ENCODE data around the gene C11orf21. TPM values are rescaled to one million over a fixed set of nuclear protein-coding genes. Genes with fewer than 3 reads are reported as not detected.

C11orf21 gene
- total and polyA plus RNA-seq, 10 of the 15 experiments (the other 5 are each of a cell fraction or from before 2014, with no cell fraction given): 0.04 to 0.26 (median 0.11) TPM; not detected in 7

DNA sequence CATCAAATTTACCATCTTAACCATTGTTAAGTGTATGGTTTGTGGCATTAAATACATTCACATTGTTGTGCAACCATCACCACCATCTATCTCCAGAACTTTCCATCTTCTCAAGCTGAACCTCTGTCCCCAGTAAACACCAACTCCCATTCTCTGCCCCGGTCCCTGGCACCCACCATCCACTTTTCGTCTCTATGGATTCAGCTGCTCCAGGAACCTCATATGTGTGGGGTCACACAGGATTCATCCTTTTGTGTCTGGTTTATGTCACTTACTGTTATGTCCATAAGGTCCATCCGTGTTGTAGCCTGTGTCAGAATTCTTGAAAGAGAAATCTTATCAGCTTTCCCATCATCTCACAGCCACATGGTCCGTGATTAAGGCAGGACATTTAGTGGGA, 16.4 kb upstream of the C11orf21 start (continued):
- TF ChIP-seq, protein P1, sequence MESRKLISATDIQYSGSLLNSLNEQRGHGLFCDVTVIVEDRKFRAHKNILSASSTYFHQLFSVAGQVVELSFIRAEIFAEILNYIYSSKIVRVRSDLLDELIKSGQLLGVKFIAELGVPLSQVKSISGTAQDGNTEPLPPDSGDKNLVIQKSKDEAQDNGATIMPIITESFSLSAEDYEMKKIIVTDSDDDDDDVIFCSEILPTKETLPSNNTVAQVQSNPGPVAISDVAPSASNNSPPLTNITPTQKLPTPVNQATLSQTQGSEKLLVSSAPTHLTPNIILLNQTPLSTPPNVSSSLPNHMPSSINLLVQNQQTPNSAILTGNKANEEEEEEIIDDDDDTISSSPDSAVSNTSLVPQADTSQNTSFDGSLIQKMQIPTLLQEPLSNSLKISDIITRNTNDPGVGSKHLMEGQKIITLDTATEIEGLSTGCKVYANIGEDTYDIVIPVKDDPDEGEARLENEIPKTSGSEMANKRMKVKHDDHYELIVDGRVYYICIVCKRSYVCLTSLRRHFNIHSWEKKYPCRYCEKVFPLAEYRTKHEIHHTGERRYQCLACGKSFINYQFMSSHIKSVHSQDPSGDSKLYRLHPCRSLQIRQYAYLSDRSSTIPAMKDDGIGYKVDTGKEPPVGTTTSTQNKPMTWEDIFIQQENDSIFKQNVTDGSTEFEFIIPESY (IDR thresholded peaks at IDR 0.05): no peak

DNA sequence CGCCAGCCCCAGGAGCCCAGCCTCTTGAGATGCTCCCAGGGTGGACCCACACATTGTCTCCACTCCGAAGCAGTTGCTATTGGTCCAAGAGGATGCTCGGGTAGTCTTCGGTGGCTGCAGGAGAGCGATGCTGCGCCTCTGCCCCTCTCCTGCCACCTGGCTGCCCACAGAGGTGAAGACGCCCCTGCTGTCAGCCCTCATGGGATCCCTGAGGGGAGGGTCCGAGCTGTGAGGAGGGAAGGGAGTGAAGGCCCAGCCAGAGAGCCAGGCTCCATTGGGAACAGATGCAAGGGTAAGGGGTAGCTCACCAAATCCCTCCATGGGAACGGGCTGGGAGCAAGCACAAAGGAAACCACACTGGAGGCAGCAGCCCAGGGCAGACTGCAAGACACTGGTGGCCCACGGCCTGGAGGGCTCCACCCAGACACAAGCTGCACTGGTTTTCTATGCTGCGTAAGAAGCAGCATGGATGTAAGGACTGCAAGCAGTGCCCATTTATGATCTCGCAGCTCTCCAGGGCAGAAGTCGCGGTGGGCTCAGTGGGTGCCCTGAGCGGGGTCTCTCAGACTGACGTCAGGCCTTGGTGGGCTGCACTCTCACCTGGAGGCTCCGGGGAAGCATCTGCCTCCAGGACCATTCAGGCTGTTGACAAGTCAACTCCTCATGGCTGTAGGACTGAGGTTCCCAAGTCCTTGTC, 15.8 kb upstream of the C11orf21 start:
- CTCF ChIA-PET: no interaction called here
- 45% methylated on average over 17 of the region's 17 CpGs for WGBS (ENCODE audit: insufficient coverage, insufficient replicate concordance, low lambda C conversion rate, missing lambda C conversion rate)
- TF ChIP-seq, protein P1 (IDR thresholded peaks at IDR 0.05): no peak
- no peak for TF ChIP-seq RCOR1 (conservative IDR thresholded peaks at IDR 0.05; ENCODE audit: low read depth, low read length)
- TF ChIP-seq NR2C2 (IDR thresholded peaks at IDR 0.05; ENCODE audit: borderline replicate concordance, control insufficient read depth, insufficient read length, low read depth): no peak
- TF ChIP-seq SREBF1 (IDR thresholded peaks at IDR 0.05; ENCODE audit: low read length): no peak
- TF ChIP-seq CREM (IDR thresholded peaks at IDR 0.05; ENCODE audit: low read depth): no peak
- H3K79me2 ChIP-seq (ENCODE audit: control insufficient read depth, insufficient read depth, low read length): no peaks in the 10 kb centered on the region
- SMC1A ChIA-PET (ENCODE audit: uncharacterized antibody, unreplicated experiment): no interaction called here
- no peak overlapping the region for H3K4me2 ChIP-seq (ENCODE audit: control insufficient read depth, insufficient read depth)
- no TSS peak for BruUV-seq (replicated peaks)
- POLR2A ChIA-PET: no interaction called here
- H3K9me3 ChIP-seq (replicated peaks; ENCODE audit: control insufficient read depth, insufficient read depth, low read length): no peaks in the 10 kb centered on the region
- RAD21 ChIA-PET (ENCODE audit: unreplicated experiment): no interaction called here
- H4K20me1 ChIP-seq (ENCODE audit: control insufficient read depth, insufficient read depth): no peaks in the 10 kb centered on the region
- intact Hi-C loops (cut with micrococcal nuclease; ENCODE audit: unreplicated experiment): no loop called here
- H3K27ac ChIP-seq (ENCODE audit: control insufficient read depth, insufficient read depth): no peak overlapping the region
- in situ Hi-C loops (cut with MboI): no loop called here
- no peak overlapping the region for H3K4me3 ChIP-seq
- no peaks in the 10 kb centered on the region for H3K27me3 ChIP-seq (replicated peaks in 1 of 2; ENCODE audit: control insufficient read depth in 2 of 2, insufficient read depth in 2 of 2, low read length in 1 of 2)
- H2AFZ ChIP-seq (ENCODE audit: control insufficient read depth, low read depth, low read length): no peak overlapping the region
- FAIRE-seq: no peak
- H3K36me3 ChIP-seq (ENCODE audit: control insufficient read depth in 2 of 2, insufficient read depth in 2 of 2, low read length in 1 of 2): no peaks in the 10 kb centered on the region
- no peaks in the 10 kb centered on the region for H3K4me1 ChIP-seq (ENCODE audit: control insufficient read depth, insufficient read depth, low read length)
- DNase-seq (ENCODE audit: low read depth, low spot score): no peak
- H3K9ac ChIP-seq (ENCODE audit: control insufficient read depth, insufficient read depth, low read length): no peak overlapping the region
- ATAC-seq: no peak
